Chondrocyte (in vitro differentiated cells): ENCODE results near the gene RRP1. TPM values are rescaled to one million over a fixed set of nuclear protein-coding genes. Genes with fewer than 3 reads are reported as not detected.

ENCODE experiments used
- DNase-seq: peaks from one replicate; pipeline ENCODE4 v3.0.0; 2021; ENCODE audit warnings: mixed read lengths, low spot score
- H3K27ac Mint-ChIP-seq: one replicate; pipeline ENCODE4 v1.8.0; 2021; ENCODE audit warnings: mild to moderate bottlenecking, moderate library complexity, mixed read lengths; ENCODE audit not compliant: unreplicated experiment
- H3K27me3 Mint-ChIP-seq: 2 replicates; pipeline ENCODE4 v1.8.0; 2021; ENCODE audit warnings: low read depth, mixed read lengths
- H3K36me3 Mint-ChIP-seq: 2 replicates; pipeline ENCODE4 v1.8.0; 2021; ENCODE audit warnings: low read depth, mixed read lengths
- H3K4me1 Mint-ChIP-seq: 2 replicates; pipeline ENCODE4 v1.8.0; 2021; ENCODE audit warnings: low read depth, mild to moderate bottlenecking, mixed read lengths
- H3K4me3 Mint-ChIP-seq: one replicate; pipeline ENCODE4 v1.8.0; 2021; ENCODE audit warnings: mild to moderate bottlenecking, moderate library complexity, mixed read lengths; ENCODE audit not compliant: unreplicated experiment
- H3K9me3 Mint-ChIP-seq: 2 replicates; pipeline ENCODE4 v1.8.0; 2021; ENCODE audit warnings: low read depth, mixed read lengths
- CTCF ChIP-seq: fragments of 200-600 bp; sonication (generic); IDR thresholded peaks from 2 replicates; pipeline ENCODE4 v1.5.0; 2021; ENCODE audit warnings: antibody characterized with exemption, mild to moderate bottlenecking, moderate library complexity
- total RNA-seq: library from RNA; stranded (reverse); gene quantifications from 3 replicates; pipeline ENCODE4 v1.2.1, GENCODE V29; 2021

Gene RRP1
- total RNA-seq, 1 donor from 2014 or later: 19.2 TPM

GRCh38 chr21:43846430-43846829 lies 57.1 kb downstream of the RRP1 start:
- peak; percentile 30 for DNase-seq
- Mint-ChIP-seq H3K36me3 (no peaks in the 10 kb centered on the region), H3K4me1 (no peaks in the 10 kb centered on the region), H3K4me3 (no peak overlapping the region), H3K27me3 (no peaks in the 10 kb centered on the region), H3K27ac (no peak overlapping the region), H3K9me3 (no peaks in the 10 kb centered on the region)
- no peak for TF ChIP-seq CTCF

GRCh38 chr21:43847301-43847700 lies 57.9 kb downstream of the RRP1 start:
- H3K4me3 Mint-ChIP-seq: no peak overlapping the region
- no peaks in the 10 kb centered on the region for H3K27me3 Mint-ChIP-seq
- H3K9me3 Mint-ChIP-seq: no peaks in the 10 kb centered on the region
- H3K4me1 Mint-ChIP-seq: no peaks in the 10 kb centered on the region
- no peak for DNase-seq
- no peak overlapping the region for H3K27ac Mint-ChIP-seq
- TF ChIP-seq CTCF: no peak
- no peaks in the 10 kb centered on the region for H3K36me3 Mint-ChIP-seq

GRCh38 chr21:43848771-43849170 lies 59.4 kb downstream of the RRP1 start:
- peak; percentile 62 for DNase-seq
- no peaks in the 10 kb centered on the region for H3K36me3 Mint-ChIP-seq
- no peak for TF ChIP-seq CTCF
- no peak overlapping the region for H3K27ac Mint-ChIP-seq
- no peaks in the 10 kb centered on the region for H3K4me1 Mint-ChIP-seq
- H3K9me3 Mint-ChIP-seq: no peaks in the 10 kb centered on the region
- peaks cover 4% of the 10 kb centered on the region for H3K27me3 Mint-ChIP-seq
- no peak overlapping the region for H3K4me3 Mint-ChIP-seq

- Mint-ChIP-seq H3K27me3 (peaks cover 9% of the 10 kb centered on the region), H3K9me3 (no peaks in the 10 kb centered on the region), H3K27ac (no peak overlapping the region), H3K36me3 (no peaks in the 10 kb centered on the region), H3K4me3 (no peak overlapping the region), H3K4me1 (no peaks in the 10 kb centered on the region)
- TF ChIP-seq CTCF: no peak
- peak; percentile 52 for DNase-seq
Measured at GRCh38 chr21:43849532-43850299, 60.3 kb downstream of the RRP1 start.

GRCh38 chr21:43850728-43851295 lies 61.4 kb downstream of the RRP1 start:
- Mint-ChIP-seq H3K27ac (no peak overlapping the region), H3K27me3 (peaks cover 9% of the 10 kb centered on the region), H3K36me3 (no peaks in the 10 kb centered on the region), H3K9me3 (no peaks in the 10 kb centered on the region), H3K4me1 (no peaks in the 10 kb centered on the region), H3K4me3 (no peak overlapping the region)
- TF ChIP-seq CTCF: no peak
- peak; percentile 25 for DNase-seq
